MM.1S (cell line): ENCODE data around the gene VPS35L.

Experiments used
- CTCF ChIP-seq: fragments of 300-600 bp; sonication (generic); IDR thresholded peaks from 2 replicates; pipeline ENCODE4 v1.5.1; 2016; ENCODE audit warnings: antibody characterized with exemption, low read length, mixed read lengths
- EZH2 ChIP-seq: fragments of 300-600 bp; sonication (generic); optimal IDR thresholded peaks from 2 replicates; pipeline ENCODE3; 2017; ENCODE audit warnings: low read depth, mild to moderate bottlenecking, antibody characterized with exemption, low read length, mixed read lengths
- EZH2phosphoT487 ChIP-seq: fragments of 300-600 bp; sonication (generic); IDR thresholded peaks from 2 replicates; pipeline ENCODE4 v1.6.1; 2018; ENCODE audit warnings: antibody characterized with exemption, low read length

DNA sequence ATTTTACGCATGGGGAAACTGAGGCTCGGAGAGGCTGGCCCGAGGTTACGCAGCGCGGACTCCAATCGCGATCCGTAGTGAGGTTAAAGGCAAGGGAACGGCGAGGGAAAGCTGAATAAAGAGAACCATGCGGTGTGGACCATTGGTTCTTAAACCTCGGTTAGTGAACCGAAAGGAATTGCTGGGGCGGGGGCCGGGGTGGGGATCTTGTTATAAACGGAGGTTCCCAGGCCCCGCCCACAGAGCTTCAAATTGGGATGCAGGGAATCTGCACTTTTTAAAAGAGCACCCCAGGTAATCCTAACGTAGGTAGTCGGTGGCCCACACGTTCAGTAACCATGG is 163.1 kb downstream of the VPS35L start:
- TF ChIP-seq EZH2phosphoT487, result no peak
- TF ChIP-seq CTCF, result no peak
- TF ChIP-seq EZH2, result no peak
